Superior temporal gyrus (tissue), 1 donor: ENCODE results near the gene PFKFB4.

ENCODE experiments used
- DNase-seq: peaks from one replicate; pipeline ENCODE4 v3.0.0-alpha.2; 2016; ENCODE audit errors: extremely low spot score

The PFKFB4 gene

GRCh38 chr3:48556796-48557626 is at the start of gene PFKFB4:
PFKFB4 (minus strand) TSS chr3:48556803; CDS start chr3:48556777, 26 bp downstream.
- peak; percentile 99 for DNase-seq

GRCh38 chr3:48601622-48601994 is 45.0 kb upstream of the PFKFB4 start:
- peak; percentile 35 for DNase-seq

DNA sequence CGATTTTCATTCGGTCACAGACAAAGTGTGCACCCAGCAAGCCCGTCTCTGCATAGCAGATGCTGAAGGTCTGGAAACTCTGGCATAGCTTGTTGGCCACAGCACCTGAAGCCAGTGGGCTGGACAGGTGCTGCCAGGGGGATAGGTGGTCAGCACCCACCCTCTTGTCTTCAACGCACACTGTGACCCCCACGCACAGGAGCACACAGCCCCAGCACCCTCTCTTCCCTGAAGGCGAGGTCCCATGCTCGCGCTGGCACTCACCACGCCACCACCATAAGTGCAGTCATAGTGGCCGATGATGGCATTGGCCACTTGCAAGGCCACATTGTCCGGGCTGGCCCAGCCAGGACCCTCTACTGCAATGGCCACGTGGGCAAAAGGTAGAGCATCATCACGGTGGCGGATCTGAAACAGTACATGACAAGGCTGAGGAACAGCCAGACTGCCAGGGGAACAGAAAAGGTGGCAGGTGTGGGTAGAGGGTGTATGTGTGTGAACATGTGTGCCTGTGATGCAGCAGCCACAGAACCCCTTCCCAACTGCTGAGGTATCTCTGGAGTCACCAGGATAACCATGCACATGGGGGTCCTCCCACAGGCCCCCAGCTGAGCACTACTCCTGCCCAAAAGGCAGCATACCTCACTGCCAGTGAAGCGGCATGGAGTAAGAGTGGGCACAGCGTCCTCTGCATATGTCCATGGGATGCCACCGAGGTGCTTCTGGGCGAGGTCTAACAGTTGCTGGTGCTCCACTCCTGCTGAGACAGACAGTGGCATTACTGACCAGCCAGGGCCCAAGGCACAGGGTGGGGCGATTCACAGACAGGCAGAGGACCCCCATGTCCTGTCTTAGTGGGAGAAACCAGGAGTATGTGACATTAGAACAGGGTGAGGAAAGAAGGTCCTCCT is 44.4 kb upstream of the PFKFB4 start:
- DNase-seq: no peak

DNA sequence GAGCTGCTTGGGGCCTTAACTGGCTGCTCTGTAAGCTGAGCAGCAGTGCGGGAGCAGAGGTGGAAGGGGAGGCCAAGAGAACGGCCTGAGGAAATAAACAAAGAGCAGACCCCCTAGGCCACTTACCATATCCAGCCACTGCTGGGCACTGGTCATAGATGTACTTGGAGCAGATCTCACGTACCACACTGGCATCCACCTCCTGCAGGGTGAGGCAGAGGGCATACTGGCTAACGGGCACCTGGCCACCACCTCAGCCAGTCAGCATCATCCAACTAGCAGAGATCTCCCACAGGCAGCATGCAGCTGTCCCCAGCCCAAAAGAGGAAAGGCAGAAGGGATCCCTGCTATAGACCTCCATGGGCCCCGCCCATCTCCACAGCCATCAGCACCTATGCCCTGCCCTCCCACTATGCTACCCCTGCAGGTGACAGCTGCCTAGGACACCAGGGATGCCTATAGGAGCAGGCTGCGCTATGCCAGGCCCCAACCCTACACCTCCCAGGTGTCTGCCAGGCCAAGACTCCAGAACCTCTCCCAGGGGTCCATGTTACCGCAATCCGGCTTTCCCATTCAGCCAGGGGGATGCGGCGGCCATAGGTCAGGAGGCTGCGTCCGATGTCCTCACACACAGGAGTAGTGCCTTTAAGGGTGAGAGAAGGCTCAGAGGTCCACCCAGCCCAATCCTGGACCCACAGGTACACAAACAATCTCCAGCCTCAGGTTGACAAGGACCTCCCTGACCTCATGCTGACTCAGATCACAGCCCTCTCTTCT is 43.1 kb upstream of the PFKFB4 start:
- no peak for DNase-seq

GRCh38 chr3:48599077-48599501 is 42.5 kb upstream of the PFKFB4 start:
- DNase-seq: no peak

GRCh38 chr3:48598323-48599076 is 41.9 kb upstream of the PFKFB4 start:
- DNase-seq: no peak

DNA sequence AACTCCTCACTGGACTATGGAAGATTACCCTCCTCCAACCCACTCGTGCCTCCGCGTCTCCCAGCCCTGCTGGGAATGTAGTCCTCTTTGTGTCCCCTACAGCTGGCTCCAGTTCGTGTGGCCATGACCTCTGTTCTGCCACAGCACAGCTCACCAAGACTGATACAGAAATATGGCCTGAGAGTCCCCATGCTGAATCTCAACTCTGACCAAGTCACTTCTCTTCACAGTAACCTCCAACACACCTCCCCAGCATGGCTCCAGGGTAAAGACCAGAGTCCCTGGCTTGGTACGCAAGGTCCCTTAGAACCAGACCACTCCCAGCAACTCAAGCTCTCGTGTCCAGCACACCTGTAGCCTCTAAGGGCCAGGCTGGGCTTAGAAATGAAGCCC is 40.8 kb upstream of the PFKFB4 start:
- no peak for DNase-seq

- DNase-seq: no peak
Measured at GRCh38 chr3:48596676-48597407, 40.2 kb upstream of the PFKFB4 start.

- DNase-seq: no peak
Measured at GRCh38 chr3:48596157-48596556, 39.6 kb upstream of the PFKFB4 start.

DNA sequence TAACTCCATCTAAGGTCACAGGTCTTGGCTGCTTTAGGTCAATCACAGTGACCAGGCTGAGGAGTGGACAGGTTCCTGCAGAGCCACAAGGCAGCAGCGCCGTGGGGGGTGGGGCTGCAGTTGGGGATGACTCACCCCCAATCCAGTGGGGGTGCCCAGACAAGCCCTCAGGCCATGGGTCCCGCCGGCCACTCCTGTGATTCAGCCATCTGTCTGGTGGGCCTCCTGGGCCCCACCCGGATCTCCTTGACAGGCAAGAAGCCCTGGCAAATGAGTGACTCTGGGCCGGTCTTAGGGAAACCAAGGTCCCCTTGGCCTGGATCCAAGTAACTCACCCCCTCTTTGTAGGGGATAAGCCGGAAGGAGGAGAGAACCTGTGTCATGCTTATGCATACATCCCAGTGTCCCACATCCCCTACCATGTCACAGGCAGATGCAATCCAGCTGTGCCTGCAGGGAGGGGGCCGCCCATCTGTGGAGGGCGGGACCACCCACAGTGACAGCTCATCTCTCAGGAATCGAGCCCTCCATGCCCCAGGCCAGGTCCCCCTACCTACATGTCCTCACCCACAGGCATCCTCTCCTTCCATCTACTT is 39.0 kb upstream of the PFKFB4 start:
- DNase-seq: no peak

GRCh38 chr3:48595075-48595525 is 38.5 kb upstream of the PFKFB4 start, which contains the start of gene COL7A1:
COL7A1 (minus strand) TSS chr3:48595329; CDS start chr3:48595159, 170 bp downstream.
- DNase-seq: no peak

DNA sequence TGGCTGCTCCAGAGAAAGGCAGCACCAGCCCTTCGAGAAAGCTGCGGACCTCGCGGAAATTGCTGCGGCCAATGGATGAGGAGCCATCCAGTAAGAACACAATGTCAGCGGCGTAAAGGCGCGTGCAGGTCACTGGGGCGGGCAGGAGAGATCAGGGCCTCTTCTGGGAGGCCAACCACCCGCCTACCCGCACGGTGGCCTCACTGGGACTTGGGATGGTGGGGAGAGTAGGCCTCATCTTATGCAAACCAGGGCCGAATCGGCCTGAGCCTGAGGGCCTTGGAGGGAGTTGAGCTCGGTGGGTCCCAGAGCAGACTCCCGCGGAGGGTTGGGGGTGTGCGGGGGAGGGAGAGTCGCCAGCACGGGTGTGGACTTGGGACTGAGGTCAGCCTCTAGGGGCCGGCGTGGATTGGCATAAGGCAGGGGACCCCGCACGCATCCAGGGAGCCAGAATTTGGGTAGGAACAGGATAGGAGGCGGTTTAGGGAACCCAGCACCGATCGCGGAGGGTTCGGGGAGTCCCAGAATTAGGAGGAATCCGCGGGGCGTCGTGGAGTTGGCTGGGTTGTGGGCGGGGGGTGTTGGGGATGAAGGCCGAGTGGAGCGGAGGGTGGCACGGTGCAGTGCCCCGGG is 37.9 kb upstream of the PFKFB4 start:
- no peak for DNase-seq

GRCh38 chr3:48593337-48593736 is 36.7 kb upstream of the PFKFB4 start:
- DNase-seq: no peak

GRCh38 chr3:48592519-48593087 is 36.0 kb upstream of the PFKFB4 start:
- DNase-seq: no peak

GRCh38 chr3:48591886-48592518 is 35.4 kb upstream of the PFKFB4 start:
- DNase-seq: no peak

- no peak for DNase-seq
Measured at GRCh38 chr3:48591436-48591835, 34.8 kb upstream of the PFKFB4 start.

- no peak for DNase-seq
Measured at GRCh38 chr3:48588230-48588629, 31.6 kb upstream of the PFKFB4 start.

DNA sequence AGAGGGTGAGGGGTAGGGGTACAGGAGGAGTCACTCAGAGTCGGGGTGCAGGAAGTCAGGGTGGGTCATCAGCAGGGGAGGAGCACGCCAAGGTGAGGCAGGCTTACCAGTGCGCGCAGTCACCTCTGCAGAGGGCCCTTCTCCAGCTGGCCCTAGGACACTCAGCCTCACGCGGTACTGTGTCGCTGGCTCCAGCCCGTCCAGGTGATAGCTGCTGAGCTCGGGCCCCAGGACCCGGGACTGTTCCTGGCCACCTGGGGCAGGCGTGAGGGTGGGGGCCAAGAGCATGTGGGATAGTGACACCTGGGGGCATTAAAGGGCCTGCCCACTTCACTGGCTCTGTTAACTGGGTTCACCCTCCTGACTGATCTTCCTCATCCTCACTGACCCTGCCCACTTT is 31.1 kb upstream of the PFKFB4 start:
- DNase-seq: no peak

DNA sequence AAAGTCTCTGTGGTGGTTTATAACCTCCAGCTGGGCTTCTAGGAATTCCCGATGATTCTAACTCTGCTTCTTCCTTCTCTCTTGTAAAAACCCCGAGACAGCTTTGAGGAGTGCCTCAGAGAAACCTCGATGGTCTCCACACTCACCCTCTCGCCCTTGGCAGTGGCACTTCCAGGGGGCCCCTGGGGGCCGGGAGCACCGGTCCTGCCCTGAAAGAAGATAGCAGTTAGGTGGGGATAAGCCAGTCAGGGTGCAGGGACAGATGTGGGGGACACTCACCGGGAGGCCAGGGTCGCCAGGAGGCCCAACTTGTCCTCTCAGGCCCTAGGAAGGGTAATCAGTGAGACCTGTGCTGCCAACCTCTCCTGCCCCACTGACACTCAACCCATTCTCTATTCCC is 28.8 kb upstream of the PFKFB4 start:
- DNase-seq: no peak
